IPS DF 19.7 (cell line): ENCODE measurements around the gene AP2B1.
"Not testable (repeated sequence)": the region's sequence is repeated elsewhere in the genome, so short reads cannot be mapped to it uniquely, and the experiment has no call there.

Source experiments
- DNase-seq: peaks from one replicate; pipeline ENCODE4 v3.0.0-alpha.2; 2013; ENCODE audit warnings: low read depth, low spot score

Gene AP2B1

DNA sequence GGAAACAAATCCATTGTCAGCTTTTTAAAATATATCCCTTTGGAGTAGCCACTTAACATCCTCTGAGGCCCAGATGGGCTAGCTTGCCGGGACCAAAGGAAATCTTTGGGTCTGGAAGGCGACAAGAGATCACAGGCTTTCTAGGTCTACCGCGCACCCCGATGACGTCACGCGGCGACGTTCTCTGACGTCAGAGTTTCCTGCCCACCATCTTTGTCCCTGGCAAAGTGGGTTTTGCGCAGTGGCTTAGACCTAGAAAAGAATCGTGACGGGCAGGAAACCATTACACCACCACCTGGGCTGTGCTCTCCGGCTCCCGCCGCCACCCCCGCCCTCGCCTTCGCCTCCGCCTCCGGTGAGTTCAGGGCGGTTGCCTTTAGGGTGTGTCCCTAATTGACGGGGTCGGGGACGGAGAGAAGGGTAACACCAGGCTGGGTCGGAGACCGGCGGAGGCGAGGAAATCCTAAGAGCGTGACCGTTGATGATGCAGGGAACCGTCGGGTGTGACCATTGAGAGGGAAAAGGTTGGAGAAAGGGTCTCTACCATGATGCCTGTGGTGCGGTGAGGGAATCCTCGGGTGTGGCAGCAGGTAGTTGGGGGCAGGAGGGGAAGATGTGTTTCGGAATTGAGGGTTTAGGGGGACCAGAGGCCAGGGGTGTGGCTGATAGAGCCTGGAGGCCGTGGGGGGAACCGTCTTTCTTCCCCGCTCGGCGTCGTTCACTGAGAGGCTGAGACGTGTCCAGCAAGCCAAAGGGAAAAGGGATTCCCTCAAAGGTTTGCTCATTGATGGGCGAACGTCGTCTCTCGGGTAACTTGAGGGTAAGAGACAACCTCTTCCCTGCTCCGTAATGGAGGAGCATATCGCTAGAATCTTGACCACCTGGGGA lies at the start of gene AP2B1:
Gene AP2B1, plus strand, starts transcription at position 249 of the 888 bp plus-strand sequence. CDS start 6,709 bp downstream, outside the sequence.
- peak; percentile 88 for DNase-seq

DNA sequence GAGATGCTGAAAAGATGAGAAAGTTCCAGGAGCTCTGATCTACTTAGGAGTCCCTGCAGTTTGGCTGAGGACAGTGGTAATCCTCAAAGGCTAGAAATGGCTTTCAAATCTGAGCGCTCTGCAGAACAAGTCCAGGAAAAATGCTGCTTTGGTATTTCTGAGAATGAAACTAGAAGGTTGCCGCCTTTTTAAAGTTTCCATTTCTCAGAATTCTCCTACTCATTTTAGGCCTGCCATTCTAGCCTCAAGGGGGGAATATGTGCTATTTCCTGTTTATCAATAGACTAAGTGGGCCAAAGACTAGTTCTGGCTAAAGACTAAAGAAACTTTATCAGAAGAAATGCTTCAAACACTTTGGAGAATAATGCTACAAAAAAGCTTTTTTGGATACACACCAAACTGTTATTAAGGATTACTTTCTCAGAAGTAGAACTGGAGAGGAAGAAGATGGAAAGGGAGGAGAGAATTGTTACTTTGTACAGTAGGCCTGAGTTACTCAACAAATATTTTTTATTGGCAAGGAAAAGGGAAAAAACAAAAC lies 49.5 kb upstream of the AP2B1 start, which contains the start of gene SLFN12L:
Gene SLFN12L, minus strand, starts transcription at position 78 of the 541 bp plus-strand sequence. CDS start 15,314 bp downstream, outside the sequence.
- DNase-seq, result no peak

DNA sequence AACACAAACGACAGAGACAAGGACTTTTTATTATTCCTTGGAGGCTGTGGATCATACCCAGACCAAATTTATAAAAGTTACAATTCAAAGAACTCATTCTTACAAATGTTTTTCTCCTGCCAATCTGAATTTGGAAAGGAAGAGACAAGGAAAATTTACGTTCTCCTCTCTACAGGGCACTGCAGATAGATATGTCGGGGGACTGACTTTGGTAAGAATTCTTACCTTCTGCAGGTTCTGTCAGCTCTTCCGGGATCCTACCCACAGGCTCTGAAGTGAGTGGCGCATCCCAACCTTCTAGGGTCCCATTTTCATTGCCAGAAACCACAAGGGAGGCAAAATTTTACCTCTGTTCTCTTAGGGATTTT lies 47.5 kb upstream of the AP2B1 start:
- no peak for DNase-seq

DNA sequence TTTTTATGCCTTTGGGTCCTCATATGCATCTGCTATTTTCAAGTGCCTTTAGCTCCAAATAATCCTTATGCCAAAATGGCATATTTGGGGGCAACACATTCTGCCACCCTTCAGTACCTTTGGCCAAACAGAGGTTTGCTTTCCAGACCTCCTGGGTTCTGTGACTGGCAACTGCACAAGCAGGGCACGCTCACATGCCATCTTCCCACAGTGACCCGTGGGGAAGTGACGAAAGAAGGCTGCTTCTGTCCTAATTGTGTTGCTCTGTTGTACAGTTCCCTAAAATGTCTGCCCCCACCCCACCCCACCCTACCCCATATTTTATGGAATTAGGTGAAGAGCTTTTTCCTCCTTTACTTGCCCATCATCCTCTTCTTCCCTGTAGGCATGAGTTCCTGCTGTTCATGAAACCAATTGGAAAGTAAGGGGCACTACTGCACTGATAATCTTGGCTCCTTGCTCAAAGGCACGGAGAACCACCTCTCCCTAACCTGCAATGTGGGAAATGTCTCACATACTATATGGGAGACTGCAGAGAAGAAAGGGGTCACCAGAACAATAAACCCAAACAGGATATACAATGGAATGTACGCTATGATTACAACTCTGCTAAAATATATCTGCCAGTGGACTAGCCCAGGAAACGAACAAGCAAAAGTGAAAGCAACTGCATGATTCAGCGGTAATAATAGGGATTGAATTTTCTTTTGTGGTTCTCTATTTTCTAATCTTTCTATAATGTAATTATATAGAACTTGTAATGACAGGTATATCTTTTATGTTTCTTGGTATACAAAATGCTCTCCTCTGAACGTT lies 46.3 kb upstream of the AP2B1 start:
- no peak for DNase-seq

DNA sequence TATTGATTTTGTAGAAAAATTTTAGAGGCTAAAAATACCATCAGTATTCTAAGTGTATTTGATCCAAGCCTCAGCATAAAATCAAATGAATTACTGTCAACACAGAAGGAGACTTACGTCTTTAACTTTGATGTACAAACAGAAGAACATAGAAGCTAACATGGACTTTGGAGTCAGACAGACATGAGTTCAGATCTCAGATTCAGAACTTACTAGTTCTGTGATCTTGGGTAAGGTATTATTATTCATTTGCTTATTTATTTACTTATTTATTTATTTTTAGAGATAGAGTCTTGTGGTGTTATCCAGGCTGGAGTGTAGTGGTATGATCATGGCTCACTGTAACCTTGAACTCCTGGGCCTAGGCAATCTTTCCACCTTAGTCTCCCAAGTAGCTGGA lies 45.7 kb upstream of the AP2B1 start:
- no peak for DNase-seq

- no peak for DNase-seq
Measured at GRCh38 chr17:35542990-35543389, 44.1 kb upstream of the AP2B1 start.

DNA sequence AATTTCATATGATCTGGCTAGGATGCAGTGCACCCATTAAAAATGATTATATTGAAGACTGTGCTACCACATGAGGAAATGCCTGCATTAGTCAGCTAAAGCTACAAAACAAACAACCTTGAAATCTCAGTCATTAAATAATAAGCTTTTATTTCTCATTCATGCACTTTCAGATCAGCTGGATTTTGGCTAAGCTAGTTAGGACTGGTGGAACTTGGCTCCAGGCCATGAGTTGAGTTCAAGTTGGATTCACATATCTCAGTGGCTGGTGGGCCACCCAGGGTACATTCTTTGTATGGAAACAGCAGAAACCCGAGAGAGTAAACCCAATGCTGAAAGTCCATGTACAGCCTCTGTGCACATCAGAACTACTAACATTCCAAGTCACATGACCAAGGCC lies 43.3 kb upstream of the AP2B1 start:
- no peak for DNase-seq

DNA sequence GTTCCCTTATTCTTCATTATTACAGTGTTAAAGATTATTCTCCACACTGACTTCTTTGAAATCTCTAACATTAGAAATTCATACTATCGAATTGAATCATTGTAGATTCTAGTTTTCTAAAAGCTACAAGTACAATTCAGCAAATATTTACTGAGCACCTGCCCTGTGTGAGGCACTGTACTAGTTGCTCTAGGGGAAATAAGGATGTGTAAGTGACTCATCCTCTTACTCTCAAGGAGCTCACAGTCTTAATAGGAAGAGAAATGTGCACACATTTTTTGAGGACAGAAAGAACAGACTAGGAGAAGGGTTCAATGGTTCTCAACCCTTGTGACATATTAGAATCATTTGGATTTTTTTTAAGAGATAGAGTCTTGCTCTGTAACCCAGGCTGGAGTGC lies 42.0 kb upstream of the AP2B1 start:
- no peak for DNase-seq

GRCh38 chr17:35546487-35546886 lies 40.6 kb upstream of the AP2B1 start:
- DNase-seq, result no peak

GRCh38 chr17:35548208-35548810 lies 38.8 kb upstream of the AP2B1 start:
- no peak for DNase-seq

- DNase-seq, result no peak
Measured at GRCh38 chr17:35548978-35549377, 38.1 kb upstream of the AP2B1 start.

DNA sequence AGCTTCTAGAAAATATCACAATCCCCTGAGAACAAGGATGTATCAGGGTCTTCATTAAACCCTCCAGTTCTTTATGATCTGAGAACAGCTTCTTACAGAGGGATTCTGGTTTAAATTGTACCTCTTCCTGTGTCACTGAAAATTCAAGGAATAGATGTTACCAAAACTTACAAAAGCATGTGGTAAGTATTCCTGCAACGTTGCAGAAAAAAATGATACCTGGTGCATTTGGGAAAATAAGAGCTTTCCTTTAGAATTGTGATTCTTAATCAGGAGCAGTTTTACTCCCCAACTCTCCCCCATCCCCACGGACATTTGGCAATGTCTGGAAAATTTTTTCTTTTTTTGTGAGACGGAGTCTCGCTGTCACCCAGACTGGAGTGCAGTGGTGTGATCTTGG lies 33.8 kb upstream of the AP2B1 start:
- no peak for DNase-seq

DNA sequence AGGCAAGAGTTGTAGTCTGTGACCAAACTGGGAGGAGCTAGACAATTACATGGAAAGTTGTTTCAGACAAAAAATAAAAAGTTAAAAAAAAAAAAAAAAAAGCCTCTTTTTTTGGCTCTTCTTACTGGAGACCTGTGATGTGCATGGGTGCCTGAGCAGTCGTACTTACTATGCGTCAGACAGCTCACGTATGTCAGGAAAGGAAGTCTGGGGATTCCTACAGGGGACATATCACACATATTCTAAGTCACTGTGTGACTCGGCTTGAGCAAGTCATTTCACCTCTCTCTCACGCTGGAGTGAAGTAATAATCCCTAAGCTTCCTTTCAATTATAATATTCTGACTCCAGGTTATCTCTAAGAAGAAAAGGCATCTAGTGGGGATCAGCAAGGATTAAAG lies 32.5 kb upstream of the AP2B1 start:
- DNase-seq, result no peak

DNA sequence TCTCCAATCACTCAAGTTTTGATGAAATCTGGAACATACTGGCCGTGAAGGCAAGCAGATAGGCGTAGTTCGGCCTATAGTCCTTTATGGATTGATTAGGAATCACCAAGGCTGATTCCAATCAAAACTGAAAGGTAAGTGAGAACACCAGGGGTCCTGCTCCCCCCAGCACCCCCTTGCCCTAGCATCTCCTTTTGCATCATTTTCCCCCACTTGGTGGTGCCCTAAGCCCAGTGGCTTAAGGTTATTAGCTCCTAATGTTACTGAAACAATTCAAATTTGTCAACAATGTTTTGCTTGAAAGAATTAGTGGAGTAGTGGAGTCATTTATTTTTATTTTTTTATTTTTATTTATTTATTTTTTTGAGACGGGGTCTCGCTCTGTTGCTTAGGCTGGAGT lies 31.4 kb upstream of the AP2B1 start:
- no peak for DNase-seq

DNA sequence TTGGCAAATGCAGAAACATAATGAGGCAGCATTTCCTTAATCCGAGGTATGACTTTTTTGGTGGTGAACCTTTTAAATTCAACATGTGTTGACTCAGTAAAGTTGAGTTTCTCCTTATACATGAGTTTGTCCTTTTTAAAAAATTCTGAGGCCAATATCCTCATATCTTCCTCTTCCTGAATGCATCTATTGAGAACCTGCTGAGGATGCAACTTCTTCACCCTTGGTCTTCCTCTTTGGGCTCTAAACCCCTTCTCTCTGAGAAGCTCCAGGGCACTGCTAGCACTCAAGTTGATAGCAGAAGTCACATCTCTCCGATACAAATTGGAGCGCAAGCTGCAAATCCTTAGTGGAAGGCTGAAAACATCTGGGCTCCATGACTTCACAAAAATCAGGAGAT lies 29.8 kb upstream of the AP2B1 start:
- no peak for DNase-seq

DNA sequence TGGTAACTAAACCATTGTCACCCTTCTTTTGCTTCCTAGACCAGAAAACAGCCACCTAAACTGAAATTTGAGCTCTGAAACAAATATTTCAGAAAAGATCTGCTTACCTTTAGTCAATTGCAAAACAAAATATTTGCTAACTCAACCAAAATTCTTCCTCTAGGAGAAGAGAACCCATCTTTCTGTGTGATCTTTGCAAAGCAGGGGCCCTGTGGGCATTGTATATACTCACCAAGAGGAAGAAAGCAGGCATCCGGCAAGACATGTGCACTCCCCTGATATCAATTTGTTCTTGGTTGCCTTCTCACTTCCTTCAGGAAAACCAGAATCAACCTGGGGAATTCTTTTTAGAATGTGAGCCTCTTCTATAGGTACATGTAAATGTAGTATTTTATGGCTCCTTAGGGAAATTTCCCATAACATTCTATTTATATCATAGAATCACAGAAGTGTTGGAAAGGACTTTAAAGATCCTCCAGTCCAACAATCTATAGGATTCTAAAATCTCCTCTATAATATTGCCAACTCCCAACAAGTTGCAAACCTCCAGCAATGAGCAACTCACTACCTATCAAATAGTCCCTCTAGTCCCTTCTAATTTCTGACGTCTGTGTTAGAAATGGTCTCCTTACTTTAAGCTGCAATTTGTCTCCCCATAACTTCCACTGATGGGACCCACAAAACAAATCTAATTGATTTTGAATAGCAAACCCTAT lies 27.5 kb upstream of the AP2B1 start:
- DNase-seq, result no peak

DNA sequence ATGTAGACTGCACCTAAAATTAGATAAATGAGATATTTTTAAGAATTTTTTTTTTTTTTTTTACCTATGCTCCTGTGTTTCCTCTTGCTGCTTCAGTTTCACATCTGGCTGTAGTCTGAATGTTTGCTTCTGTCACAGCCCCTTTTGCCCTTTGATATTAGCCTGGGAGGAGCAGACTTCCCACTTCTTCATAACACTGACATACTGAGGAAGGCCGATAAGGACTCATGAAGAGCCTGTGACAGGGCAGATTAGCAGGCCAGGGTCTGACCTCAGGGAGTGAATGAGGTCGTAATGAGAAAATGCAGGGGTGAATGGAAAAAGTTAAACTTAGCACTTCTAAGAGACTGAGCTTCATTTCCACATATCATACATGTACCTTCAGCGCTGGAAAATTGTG lies 26.4 kb upstream of the AP2B1 start, which contains the start of gene SLFN14:
Gene SLFN14, minus strand, starts transcription at position 117 of the 400 bp plus-strand sequence. CDS start 2,757 bp downstream, outside the sequence.
- DNase-seq, result no peak

DNA sequence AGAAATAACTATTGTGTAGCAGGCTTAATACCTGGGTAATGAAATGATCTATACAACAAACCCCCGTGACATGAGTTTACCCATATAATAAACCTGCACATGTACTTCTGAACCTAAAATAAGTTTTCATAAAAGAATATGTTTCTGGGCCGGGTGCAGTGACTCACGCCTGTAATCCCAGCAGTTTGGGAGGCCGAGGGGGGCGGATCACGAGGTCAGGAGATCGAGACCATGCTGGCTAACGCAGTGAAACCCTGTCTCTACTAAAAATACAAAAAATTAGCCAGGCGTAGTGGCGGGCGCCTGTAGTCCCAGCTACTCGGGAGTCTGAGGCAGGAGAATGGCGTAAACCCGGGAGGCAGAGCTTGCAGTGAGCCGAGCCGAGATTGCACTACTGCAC lies 23.9 kb upstream of the AP2B1 start:
- not testable (repeated sequence) for DNase-seq

- DNase-seq, result no peak
Measured at GRCh38 chr17:35566968-35567367, 20.2 kb upstream of the AP2B1 start.

DNA sequence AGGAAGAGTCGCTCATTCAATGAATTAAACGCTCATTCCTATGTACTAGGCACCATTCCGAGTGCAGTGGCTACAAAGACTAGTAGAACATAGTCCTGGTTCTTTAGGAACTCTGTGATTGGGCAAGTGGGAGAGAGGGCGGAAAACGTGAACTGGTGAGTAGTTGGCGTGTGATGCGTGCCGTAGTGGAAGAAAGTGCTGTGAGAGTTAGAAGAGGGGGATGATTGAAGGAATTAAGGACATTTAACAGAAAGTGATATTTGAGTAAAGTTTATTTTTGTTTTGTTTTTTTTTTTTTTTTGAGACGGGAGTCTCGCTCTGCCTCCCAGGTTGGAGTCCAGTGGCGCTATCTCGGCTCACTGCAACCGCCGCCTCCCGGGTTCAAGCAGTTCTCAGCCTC lies 18.6 kb upstream of the AP2B1 start:
- DNase-seq, result no peak

GRCh38 chr17:35569405-35569804 lies 17.7 kb upstream of the AP2B1 start:
- no peak for DNase-seq
